AG04449 (cell line): ENCODE measurements around the gene HPX.
"Not testable (repeated sequence)": the region's sequence is repeated elsewhere in the genome, so short reads cannot be mapped to it uniquely, and the experiment has no call there.

Experiments
- CTCF ChIA-PET: fragments of 350-600 bp; formaldehyde crosslinking; extraction: SDS; loops from one replicate; lab custom pipeline; 2021; ENCODE audit warnings: antibody characterized with exemption; lab: Yijun Ruan, JAX
- POLR2A ChIA-PET: fragments of 400-600, 350-600 bp; formaldehyde crosslinking; extraction: SDS; loops from one replicate; lab custom pipeline; 2020; ENCODE audit warnings: antibody characterized with exemption, inconsistent platforms; lab: Yijun Ruan, JAX
- DNase-seq: peaks from one replicate; pipeline ENCODE4 v3.0.0-alpha.2; 2010; ENCODE audit warnings: low read depth, low spot score
- H3K4me3 ChIP-seq: 2 replicates; pipeline ENCODE4 v1.5.1; 2011; ENCODE audit warnings: low read depth, mild to moderate bottlenecking, control low read depth, low read length
- TF ChIP-seq, protein P1 (sequence below): IDR thresholded peaks from one replicate; pipeline ENCODE4 v1.5.1; 2011; ENCODE audit warnings: mild to moderate bottlenecking, moderate library complexity, low read length, control low read depth, inconsistent platforms; ENCODE audit not compliant: insufficient read depth; ENCODE audit errors: missing control alignments

The HPX gene

DNA sequence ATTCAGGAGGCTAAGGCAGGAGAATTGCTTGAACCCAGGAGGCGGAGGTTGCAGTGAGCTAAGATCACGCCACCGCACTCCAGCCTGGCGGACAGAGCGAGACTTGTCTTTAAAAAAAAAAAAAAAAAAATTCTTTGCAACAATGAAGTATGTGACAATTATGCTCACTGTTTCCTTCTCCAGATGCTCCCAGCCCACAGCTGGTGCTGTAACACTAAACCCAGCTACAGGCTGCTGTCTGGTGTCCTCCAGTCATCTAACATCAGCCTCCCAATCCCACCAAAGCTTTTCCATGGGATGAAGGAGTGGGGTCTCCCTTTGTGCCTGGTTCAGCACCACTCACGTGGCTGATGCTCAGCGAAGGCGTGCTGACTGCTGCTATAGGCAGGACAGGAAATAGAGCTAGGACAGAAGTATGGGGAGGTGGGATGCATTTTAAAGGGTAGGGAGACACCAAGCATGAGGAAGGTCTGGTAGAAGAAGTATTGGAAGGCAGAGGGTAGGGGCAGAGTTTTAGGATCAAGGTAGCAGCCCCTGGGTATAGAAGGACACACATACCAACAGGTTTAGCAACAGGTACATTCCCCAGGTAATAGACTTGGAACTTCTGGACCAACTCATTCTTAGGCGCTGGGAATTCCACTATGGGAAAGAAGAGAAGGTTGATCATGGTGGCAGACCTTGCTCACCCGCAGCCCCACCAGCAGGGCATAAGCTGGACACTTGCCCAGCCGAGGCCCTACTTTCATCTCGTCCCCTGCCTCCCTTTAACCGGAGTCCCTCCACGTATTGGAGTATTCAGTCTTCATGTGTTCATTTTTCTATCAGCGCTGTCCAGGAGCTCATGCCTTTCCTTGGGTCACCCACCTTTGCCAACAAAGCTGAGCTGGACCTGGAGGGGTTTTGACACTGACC lies 40.1 kb downstream of the HPX start:
- CTCF ChIA-PET, result interaction anchor here (1.0 to 2.6 kb wide), 6 partner anchors 10 to 48 kb away, joined by 3 to 14 read pairs (median 4); no protein-coding TSS in a partner anchor
- no peak overlapping the region for H3K4me3 ChIP-seq
- TF ChIP-seq, protein P1, sequence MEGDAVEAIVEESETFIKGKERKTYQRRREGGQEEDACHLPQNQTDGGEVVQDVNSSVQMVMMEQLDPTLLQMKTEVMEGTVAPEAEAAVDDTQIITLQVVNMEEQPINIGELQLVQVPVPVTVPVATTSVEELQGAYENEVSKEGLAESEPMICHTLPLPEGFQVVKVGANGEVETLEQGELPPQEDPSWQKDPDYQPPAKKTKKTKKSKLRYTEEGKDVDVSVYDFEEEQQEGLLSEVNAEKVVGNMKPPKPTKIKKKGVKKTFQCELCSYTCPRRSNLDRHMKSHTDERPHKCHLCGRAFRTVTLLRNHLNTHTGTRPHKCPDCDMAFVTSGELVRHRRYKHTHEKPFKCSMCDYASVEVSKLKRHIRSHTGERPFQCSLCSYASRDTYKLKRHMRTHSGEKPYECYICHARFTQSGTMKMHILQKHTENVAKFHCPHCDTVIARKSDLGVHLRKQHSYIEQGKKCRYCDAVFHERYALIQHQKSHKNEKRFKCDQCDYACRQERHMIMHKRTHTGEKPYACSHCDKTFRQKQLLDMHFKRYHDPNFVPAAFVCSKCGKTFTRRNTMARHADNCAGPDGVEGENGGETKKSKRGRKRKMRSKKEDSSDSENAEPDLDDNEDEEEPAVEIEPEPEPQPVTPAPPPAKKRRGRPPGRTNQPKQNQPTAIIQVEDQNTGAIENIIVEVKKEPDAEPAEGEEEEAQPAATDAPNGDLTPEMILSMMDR, result no peak
- POLR2A ChIA-PET, result interaction anchor here (1.0 kb wide), 1 partner anchor 11 kb away, joined by 3 read pairs; the partner anchor contains the start of gene SMPD1
- no peak for DNase-seq

DNA sequence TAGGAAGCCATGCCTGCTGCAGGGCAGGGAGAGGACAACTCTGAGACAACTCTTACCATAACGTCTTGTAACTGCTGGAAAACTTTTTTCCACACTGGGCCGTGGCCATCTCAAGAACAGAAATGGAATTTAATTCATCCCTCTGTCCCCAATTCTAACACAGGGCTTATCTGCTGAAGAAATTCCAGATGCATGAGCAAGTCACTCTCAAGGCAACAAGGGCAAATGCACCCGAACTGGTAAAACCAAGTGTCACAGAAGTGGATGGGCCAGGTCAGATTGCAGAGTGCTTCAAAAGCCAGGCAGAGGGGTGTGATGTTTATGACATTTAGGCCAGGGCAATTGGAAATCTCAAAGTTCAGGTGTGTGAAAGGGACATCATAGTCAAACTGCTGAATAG lies 43.2 kb downstream of the HPX start:
- CTCF ChIA-PET, result interaction anchor here (1.1 to 2.6 kb wide), 2 partner anchors 19 to 44 kb away, joined by 3 to 14 read pairs; no protein-coding TSS in a partner anchor

DNA sequence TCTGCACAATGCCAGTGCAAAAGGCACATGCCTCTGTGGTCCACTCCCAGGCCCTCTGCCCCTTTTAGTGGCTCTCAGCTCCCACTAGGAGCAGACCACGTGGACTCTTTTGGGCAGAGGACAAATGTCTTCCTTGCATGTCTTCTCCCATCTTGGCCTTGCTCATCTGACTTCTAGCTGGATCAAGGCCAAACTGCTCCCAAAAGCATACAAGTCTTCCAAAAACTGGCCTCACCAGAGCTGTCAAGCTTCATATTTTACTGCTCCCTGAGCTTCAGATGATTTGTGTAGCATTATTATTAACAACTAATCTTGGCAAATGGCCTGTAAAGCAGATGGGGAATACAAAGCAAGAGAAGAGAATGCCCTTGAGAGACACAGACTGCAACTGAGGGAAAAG lies 43.6 kb downstream of the HPX start:
- CTCF ChIA-PET, result interaction anchor here (1.1 kb wide), 1 partner anchor 44 kb away, joined by 3 read pairs; no protein-coding TSS in a partner anchor
- POLR2A ChIA-PET, result no interaction called here

More for the DNA sequence above, 43.2 kb downstream of the HPX start:
- DNase-seq, result no peak
- POLR2A ChIA-PET, result no interaction called here
- TF ChIP-seq, protein P1, result no peak
- no peak overlapping the region for H3K4me3 ChIP-seq

DNA sequence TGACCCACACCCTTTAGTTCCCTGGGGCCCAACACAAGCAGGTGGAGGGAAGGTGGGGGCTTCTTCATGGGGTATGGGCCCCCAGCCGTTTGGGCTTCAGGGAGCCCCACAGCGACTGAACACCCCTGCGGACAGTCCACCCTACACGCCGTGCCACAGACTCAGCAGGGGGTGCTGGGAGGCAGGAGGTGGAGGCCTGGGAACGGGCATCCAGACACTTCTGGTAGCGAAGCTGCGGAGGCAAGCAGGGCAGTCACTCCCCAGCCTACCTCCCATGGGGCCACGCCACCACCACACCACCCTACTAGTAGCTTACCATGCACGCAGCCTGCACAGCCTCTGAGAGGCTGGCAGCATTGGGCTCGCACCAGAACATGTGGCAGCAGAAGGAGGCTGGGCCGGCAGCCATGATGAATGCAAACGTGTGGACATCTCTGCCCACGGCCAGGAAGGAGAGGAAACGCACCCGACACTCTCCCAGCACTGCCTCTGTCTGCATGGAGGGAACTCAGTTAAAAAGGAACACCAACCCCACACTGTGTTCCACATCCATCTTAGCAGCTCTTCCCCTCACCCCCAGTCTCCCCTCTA lies 45.2 kb downstream of the HPX start:
- ChIA-PET CTCF (interaction anchor here (9.7 kb wide), 1 partner anchor 16 kb away, joined by 105 read pairs; no protein-coding TSS in a partner anchor), POLR2A (no interaction called here)
- TF ChIP-seq, protein P1, result no peak
- no peak overlapping the region for H3K4me3 ChIP-seq
- no peak for DNase-seq

More for the DNA sequence above, 43.6 kb downstream of the HPX start:
- DNase-seq, result no peak
- no peak overlapping the region for H3K4me3 ChIP-seq
- TF ChIP-seq, protein P1, result no peak

DNA sequence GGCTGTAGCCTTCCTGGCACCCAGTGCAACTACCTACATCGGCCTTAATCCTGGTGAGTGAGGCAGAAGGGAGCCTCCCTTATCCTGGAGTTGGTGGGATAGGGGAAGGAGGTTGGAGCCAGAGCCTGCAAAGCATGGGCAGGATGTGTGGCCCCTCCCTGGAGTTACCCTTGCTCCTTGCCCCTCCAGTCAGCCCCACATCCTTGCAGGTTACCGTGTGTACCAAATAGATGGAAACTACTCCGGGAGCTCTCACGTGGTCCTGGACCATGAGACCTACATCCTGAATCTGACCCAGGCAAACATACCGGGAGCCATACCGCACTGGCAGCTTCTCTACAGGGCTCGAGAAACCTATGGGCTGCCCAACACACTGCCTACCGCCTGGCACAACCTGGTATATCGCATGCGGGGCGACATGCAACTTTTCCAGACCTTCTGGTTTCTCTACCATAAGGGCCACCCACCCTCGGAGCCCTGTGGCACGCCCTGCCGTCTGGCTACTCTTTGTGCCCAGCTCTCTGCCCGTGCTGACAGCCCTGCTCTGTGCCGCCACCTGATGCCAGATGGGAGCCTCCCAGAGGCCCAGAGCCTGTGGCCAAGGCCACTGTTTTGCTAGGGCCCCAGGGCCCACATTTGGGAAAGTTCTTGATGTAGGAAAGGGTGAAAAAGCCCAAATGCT lies 46.7 kb downstream of the HPX start:
- CTCF ChIA-PET, result interaction anchor here (1.1 to 9.7 kb wide), 3 partner anchors 15 to 50 kb away, joined by 3 to 105 read pairs (median 5); no protein-coding TSS in a partner anchor
- POLR2A ChIA-PET, result interaction anchor here (0.5 kb wide), 1 partner anchor 185 kb away, joined by 3 read pairs; no protein-coding TSS in a partner anchor

DNA sequence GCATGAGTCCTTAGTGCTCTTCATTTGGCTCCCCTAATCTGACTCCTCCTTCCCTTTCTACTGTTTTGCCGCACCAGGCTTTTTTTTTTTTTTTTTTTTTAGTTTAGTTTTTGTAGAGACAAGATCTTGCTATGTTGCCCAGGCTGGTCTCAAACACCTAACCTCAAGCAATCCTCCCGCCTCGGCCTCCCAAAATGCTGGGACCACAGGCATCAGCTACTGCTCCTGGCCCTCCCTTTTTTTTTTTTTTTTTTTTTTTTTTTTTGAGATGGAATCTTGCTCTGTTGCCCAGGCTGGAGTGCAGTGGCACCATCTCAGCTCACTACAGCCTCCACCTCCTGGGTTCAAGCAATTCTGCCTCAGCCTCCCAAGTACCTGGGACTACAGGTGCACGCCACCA lies 48.5 kb downstream of the HPX start:
- POLR2A ChIA-PET, H3K4me3 ChIP-seq, DNase-seq: not testable (repeated sequence)
- CTCF ChIA-PET, result interaction anchor here (1.0 to 9.7 kb wide), 3 partner anchors 13 to 47 kb away, joined by 3 to 105 read pairs (median 7); no protein-coding TSS in a partner anchor

More for the DNA sequence above, 46.7 kb downstream of the HPX start:
- TF ChIP-seq, protein P1, result no peak
- no peak for DNase-seq
- no peak overlapping the region for H3K4me3 ChIP-seq
